IPS-18c (cell line): ENCODE data around the gene KCNG3.

Source experiments
- H3K4me3 ChIP-seq: 2 replicates; pipeline ENCODE4 v1.7.0; 2013; ENCODE audit warnings: low read depth, mild to moderate bottlenecking, low read length, moderate library complexity; ENCODE audit not compliant: insufficient read depth
- H3K9me3 ChIP-seq: one replicate; pipeline ENCODE4 v1.6.1; 2013; ENCODE audit warnings: mild to moderate bottlenecking, low read length, moderate library complexity; ENCODE audit not compliant: control insufficient read depth, insufficient read depth

KCNG3 gene

GRCh38 chr2:42449163-42450087 lies 44.4 kb downstream of the KCNG3 start:
- no peak overlapping the region for H3K4me3 ChIP-seq
- H3K9me3 ChIP-seq, result no peaks in the 10 kb centered on the region

GRCh38 chr2:42448163-42448562 lies 45.6 kb downstream of the KCNG3 start:
- no peaks in the 10 kb centered on the region for H3K9me3 ChIP-seq
- H3K4me3 ChIP-seq, result no peak overlapping the region

- Histone ChIP-seq H3K9me3 (no peaks in the 10 kb centered on the region), H3K4me3 (no peak overlapping the region)
These were observed 47.1 kb downstream of the KCNG3 start for GRCh38 chr2:42446503-42447271.

GRCh38 chr2:42443718-42444399 lies 49.9 kb downstream of the KCNG3 start:
- Histone ChIP-seq H3K9me3 (no peaks in the 10 kb centered on the region), H3K4me3 (no peak overlapping the region)

DNA sequence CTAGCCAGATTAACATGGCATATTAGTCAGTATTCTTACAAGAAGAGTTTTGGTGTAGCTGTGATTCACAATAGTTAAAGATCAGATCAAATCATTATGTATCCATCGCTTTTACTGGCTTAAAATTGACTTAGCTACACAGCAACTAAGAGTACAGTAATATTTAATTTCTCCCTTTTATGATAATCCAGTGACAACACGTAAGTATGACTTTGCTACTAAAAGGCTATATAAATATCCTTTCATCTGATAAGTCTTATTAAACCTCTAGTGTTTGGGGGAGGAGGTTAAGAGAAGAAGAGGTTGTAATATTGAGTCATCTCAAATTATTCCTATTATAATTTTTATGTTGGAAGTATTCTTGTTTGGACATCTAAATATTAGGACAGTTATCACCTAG lies 51.0 kb downstream of the KCNG3 start:
- H3K4me3 ChIP-seq, result no peak overlapping the region
- H3K9me3 ChIP-seq, result no peaks in the 10 kb centered on the region

GRCh38 chr2:42438685-42439084 lies 55.1 kb downstream of the KCNG3 start:
- no peaks in the 10 kb centered on the region for H3K9me3 ChIP-seq
- no peak overlapping the region for H3K4me3 ChIP-seq

- Histone ChIP-seq H3K4me3 (no peak overlapping the region), H3K9me3 (no peaks in the 10 kb centered on the region)
These were observed 57.4 kb downstream of the KCNG3 start for GRCh38 chr2:42436370-42436769.

GRCh38 chr2:42435628-42436027 lies 58.2 kb downstream of the KCNG3 start:
- H3K4me3 ChIP-seq, result no peak overlapping the region

DNA sequence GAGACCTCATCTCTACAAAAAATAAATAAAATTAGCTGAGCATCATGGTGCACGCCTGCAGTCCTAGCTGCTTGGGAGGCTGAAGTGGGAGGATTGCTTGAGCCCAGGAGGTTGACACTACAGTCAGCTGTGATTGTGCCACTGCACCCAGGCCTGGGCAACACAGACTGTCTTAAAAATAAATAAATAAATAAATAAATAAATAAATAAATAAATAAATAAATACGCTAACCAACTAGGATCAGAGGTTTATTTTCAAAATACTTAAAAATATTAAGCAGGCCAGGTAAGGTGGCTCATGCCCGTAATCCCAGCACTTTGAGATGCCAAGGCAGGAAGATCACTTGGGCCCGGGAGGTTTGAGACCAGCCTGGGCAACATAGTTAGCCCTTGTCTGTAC lies 63.6 kb downstream of the KCNG3 start:
- Histone ChIP-seq H3K4me3 (no peak overlapping the region), H3K9me3 (no peaks in the 10 kb centered on the region)

More at GRCh38 chr2:42435628-42436027, 58.2 kb downstream of the KCNG3 start:
- H3K9me3 ChIP-seq, result no peaks in the 10 kb centered on the region

DNA sequence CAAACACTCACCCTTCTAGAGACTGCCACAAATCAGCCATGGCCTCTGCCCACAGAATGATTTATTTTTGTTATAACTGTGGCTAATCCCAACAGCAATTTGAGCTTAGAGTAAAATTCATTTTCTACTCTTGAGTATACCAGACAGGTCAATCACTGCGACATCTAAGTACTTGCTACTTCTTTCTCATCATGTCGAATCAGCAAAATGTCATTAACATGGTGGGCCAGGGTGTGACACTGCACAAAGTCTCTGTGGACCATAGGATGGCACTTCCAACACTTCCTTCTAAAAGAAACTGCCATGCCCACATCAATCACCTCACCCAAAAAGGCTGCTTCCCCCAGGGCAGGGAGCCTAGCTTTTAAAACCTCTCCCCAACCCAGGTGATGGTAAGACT lies 64.4 kb downstream of the KCNG3 start:
- Histone ChIP-seq H3K9me3 (no peaks in the 10 kb centered on the region), H3K4me3 (no peak overlapping the region)

DNA sequence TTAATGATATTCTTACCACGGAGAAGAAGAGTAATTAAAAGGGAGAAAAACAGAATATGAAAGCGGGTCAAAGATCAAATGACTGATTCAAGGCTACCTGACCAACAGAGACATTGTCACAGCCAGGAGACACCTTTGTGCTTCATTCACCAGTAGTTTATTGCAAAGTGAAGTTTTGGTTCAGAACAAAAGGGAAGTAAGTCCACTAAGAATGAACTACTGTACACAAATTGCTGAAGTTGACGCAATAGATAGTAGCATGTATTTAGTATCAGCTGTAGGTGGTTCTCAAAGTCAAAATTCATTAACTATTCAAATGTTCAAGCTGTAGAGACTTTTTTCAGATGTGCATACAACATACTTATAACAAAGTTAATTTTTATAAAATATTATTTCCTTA lies 68.1 kb downstream of the KCNG3 start:
- Histone ChIP-seq H3K4me3 (no peak overlapping the region), H3K9me3 (no peaks in the 10 kb centered on the region)

- Histone ChIP-seq H3K9me3 (no peaks in the 10 kb centered on the region), H3K4me3 (no peak overlapping the region)
These were observed 69.7 kb downstream of the KCNG3 start for GRCh38 chr2:42424033-42424432.

GRCh38 chr2:42421601-42422239 lies 72.1 kb downstream of the KCNG3 start:
- H3K9me3 ChIP-seq, result no peaks in the 10 kb centered on the region
- no peak overlapping the region for H3K4me3 ChIP-seq

- H3K4me3 ChIP-seq, result no peak overlapping the region
These were observed 72.7 kb downstream of the KCNG3 start for GRCh38 chr2:42421157-42421485.

DNA sequence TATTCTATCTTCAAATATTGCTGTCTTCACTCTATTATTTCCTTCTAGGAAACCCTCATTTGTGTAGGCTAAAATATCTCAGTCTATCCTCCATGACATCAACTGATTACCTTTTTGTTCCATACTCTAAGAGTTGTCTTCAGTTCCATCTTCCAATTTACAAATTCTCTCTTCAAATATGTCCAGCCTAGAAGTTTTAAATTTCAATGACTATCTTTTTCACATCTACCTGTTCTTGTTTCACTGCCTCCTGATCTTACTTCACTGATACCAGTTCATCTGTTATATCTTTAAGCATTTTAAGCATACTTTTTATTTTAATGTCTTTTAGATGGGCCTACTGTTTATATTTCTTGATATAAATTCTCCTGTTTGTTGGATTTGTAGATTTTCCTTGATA lies 79.1 kb downstream of the KCNG3 start:
- Histone ChIP-seq H3K9me3 (no peaks in the 10 kb centered on the region), H3K4me3 (no peak overlapping the region)

More at GRCh38 chr2:42421157-42421485, 72.7 kb downstream of the KCNG3 start:
- no peaks in the 10 kb centered on the region for H3K9me3 ChIP-seq

GRCh38 chr2:42414158-42414557 lies 79.6 kb downstream of the KCNG3 start:
- Histone ChIP-seq H3K9me3 (no peaks in the 10 kb centered on the region), H3K4me3 (no peak overlapping the region)

GRCh38 chr2:42410742-42411514 lies 82.9 kb downstream of the KCNG3 start:
- H3K9me3 ChIP-seq, result peaks cover 3% of the 10 kb centered on the region

More at GRCh38 chr2:42410742-42411514, 82.9 kb downstream of the KCNG3 start:
- H3K4me3 ChIP-seq, result no peak overlapping the region
